CD14-positive monocyte (primary cell): ENCODE data around the gene GOLGA7B. TPM values are rescaled to one million over a fixed set of nuclear protein-coding genes. Genes with fewer than 3 reads are reported as not detected.
A peak's percentile ranks its signal among the peaks of the same experiment; 100 is the strongest.

ENCODE experiments used
- DNase-seq, 3 donors: peaks; one replicate each; pipeline ENCODE4 v3.0.0-alpha.2; 2011 to 2022
- H2AFZ ChIP-seq: 2 replicates; pipeline ENCODE4 v1.6.0; 2012; ENCODE audit warnings: mild to moderate bottlenecking, low read depth, low read length, inconsistent platforms; ENCODE audit not compliant: insufficient read depth, poor library complexity, severe bottlenecking
- H3K27ac ChIP-seq, 2 donors: 1 replicate in 1 of 2; 2 replicates in 1 of 2; pipeline ENCODE4 v1.5.1; 2012 to 2013; ENCODE audit warnings: low read length in 2 of 2, control low read depth in 1 of 2, inconsistent platforms in 1 of 2, low read depth in 1 of 2, mild to moderate bottlenecking in 1 of 2
- H3K27me3 ChIP-seq, 2 donors: one replicate each; pipeline versions ENCODE4 v1.6.0 to v1.6.1; 2011 to 2013; ENCODE audit warnings: low read length in 2 of 2; ENCODE audit not compliant: control insufficient read depth in 2 of 2, insufficient read depth in 2 of 2
- H3K36me3 ChIP-seq, 2 donors: replicated peaks in 1 of 2; 1 replicate in 1 of 2; 2 replicates in 1 of 2; pipeline versions ENCODE4 v1.5.1 to v1.6.1; 2012 to 2013; ENCODE audit warnings: low read length in 2 of 2, control low read depth in 1 of 2, inconsistent platforms in 1 of 2, mild to moderate bottlenecking in 1 of 2; ENCODE audit not compliant: insufficient read depth in 2 of 2, control insufficient read depth in 1 of 2
- H3K4me1 ChIP-seq, 2 donors: 1 replicate in 1 of 2; 2 replicates in 1 of 2; pipeline versions ENCODE4 v1.5.1 to v1.6.1; 2012 to 2013; ENCODE audit warnings: low read length in 2 of 2, control low read depth in 1 of 2, inconsistent platforms in 1 of 2, mild to moderate bottlenecking in 1 of 2, moderate library complexity in 1 of 2; ENCODE audit not compliant: insufficient read depth in 2 of 2, control insufficient read depth in 1 of 2
- H3K4me2 ChIP-seq: replicated peaks from 2 replicates; pipeline ENCODE3; 2012; ENCODE audit warnings: low read length, moderate library complexity, mild to moderate bottlenecking; ENCODE audit not compliant: poor library complexity, severe bottlenecking; ENCODE audit errors: extremely low read depth
- H3K4me3 ChIP-seq, 3 experiments: fragments of 200-600 bp in 1 of 3; sonication (generic) in 1 of 3; replicated peaks in 1 of 3; 1 replicate in 2 of 3; 2 replicates in 1 of 3; pipeline ENCODE4 v1.5.1; 2011 to 2013; ENCODE audit warnings: low read length in 3 of 3, mild to moderate bottlenecking in 3 of 3, control low read depth in 2 of 3, low read depth in 2 of 3, inconsistent platforms in 1 of 3, moderate library complexity in 1 of 3
- H3K79me2 ChIP-seq: 2 replicates; pipeline ENCODE4 v1.6.0; 2012; ENCODE audit warnings: mild to moderate bottlenecking, control low read depth, inconsistent platforms, low read length, moderate library complexity; ENCODE audit not compliant: insufficient read depth
- H3K9ac ChIP-seq: 2 replicates; pipeline ENCODE4 v1.6.0; 2017; ENCODE audit warnings: low read length, mild to moderate bottlenecking; ENCODE audit not compliant: insufficient read depth, poor library complexity, severe bottlenecking
- H3K9me3 ChIP-seq, 2 donors: replicated peaks in 1 of 2; 1 replicate in 1 of 2; 2 replicates in 1 of 2; pipeline versions ENCODE4 v1.5.1 to v1.6.1; 2012 to 2013; ENCODE audit warnings: low read length in 2 of 2, control low read depth in 1 of 2; ENCODE audit not compliant: control insufficient read depth in 1 of 2, insufficient read depth in 1 of 2
- H4K20me1 ChIP-seq: 2 replicates; pipeline ENCODE4 v1.6.0; 2012; ENCODE audit warnings: mild to moderate bottlenecking, low read length, control low read depth, moderate library complexity; ENCODE audit not compliant: insufficient read depth
- H3K27ac Mint-ChIP-seq, 7 donors: one replicate each; pipeline ENCODE4 v1.8.0; 2020; ENCODE audit warnings: mild to moderate bottlenecking in 7 of 7, mixed read lengths in 7 of 7, moderate library complexity in 6 of 7, inconsistent platforms in 2 of 7
- H3K27me3 Mint-ChIP-seq, 3 donors: one replicate each; pipeline ENCODE4 v1.8.0; 2021 to 2022; ENCODE audit warnings: low read depth in 3 of 3, mild to moderate bottlenecking in 3 of 3, mixed read lengths in 3 of 3, moderate library complexity in 3 of 3, inconsistent platforms in 1 of 3
- H3K36me3 Mint-ChIP-seq, 2 donors: one replicate each; pipeline ENCODE4 v1.8.0; 2020; ENCODE audit warnings: mixed read lengths in 2 of 2, inconsistent platforms in 1 of 2, mild to moderate bottlenecking in 1 of 2
- H3K4me1 Mint-ChIP-seq: one replicate; pipeline ENCODE4 v1.8.0; 2020; ENCODE audit warnings: mild to moderate bottlenecking, mixed read lengths
- H3K4me3 Mint-ChIP-seq, 2 donors: one replicate each; pipeline ENCODE4 v1.8.0; 2020; ENCODE audit warnings: mild to moderate bottlenecking in 2 of 2, mixed read lengths in 2 of 2, moderate library complexity in 1 of 2
- H3K9me3 Mint-ChIP-seq, 7 donors: one replicate each; pipeline ENCODE4 v1.8.0; 2020 to 2022; ENCODE audit warnings: mixed read lengths in 7 of 7, mild to moderate bottlenecking in 6 of 7, moderate library complexity in 6 of 7, inconsistent platforms in 2 of 7
- WGBS: methylation state at CpG from one replicate; pipeline ENCODE4 v1.1.5; 2013; ENCODE audit warnings: missing lambda C conversion rate; ENCODE audit not compliant: insufficient coverage; 5-methylcytosine and 5-hydroxymethylcytosine counted together
- intact Hi-C, 2 donors: fragments of 100-400 bp; cut with micrococcal nuclease; formaldehyde crosslinking; loops; one replicate each; pipeline versions ENCODE4 v1.15.0 to v1.15.1; 2023
- polyA plus RNA-seq, 3 donors: library from polyadenylated mRNA; depleted of rRNA in 1 of 3; unstranded in 2 of 3; stranded (reverse) in 1 of 3; fragments of 300-500 nt in 2 of 3; fragments of >200 nt in 1 of 3; fragmentation: Illumina TruSeq in 2 of 3; gene quantifications; 1 replicate in 2 of 3; 2 replicates in 1 of 3; pipeline ENCODE4 v1.2.3, GENCODE V29; 2012 to 2021
- TF ChIP-seq, protein P1 (sequence below): fragments of 200-600 bp; IDR thresholded peaks from one replicate; pipeline ENCODE4 v1.8.0; 2022; ENCODE audit warnings: antibody characterized with exemption, mild to moderate bottlenecking

Gene GOLGA7B
- polyA plus RNA-seq, 3 donors = 0.03 TPM; not detected in 2

DNA sequence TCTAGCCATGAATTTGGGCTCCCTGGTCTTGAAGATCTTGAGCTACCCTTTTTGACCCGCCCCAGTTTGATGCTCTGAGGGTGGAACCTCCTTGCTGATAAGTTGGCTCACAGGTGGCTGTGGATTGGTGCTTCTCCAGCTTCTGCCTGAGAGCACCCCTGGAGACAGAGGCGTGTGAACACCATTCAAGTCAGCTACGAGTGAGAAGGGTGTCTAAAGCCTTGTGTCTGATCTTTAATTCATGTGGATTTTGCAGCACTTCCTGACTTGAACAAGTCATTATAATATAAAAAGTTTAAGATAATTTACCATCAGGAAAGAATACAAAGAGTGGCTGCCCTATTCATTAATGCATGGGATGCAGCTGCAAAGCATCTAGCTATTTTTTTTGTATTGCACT, 37.7 kb upstream of the GOLGA7B start:
- DNase-seq = no peak
- no peaks in the 10 kb centered on the region for H3K9me3 ChIP-seq
- Mint-ChIP-seq H3K9me3 (peaks cover 0 to 1% (median 0%) of the 10 kb centered on the region in 7 donors), H3K27ac (no peak overlapping the region), H3K36me3 (no peaks in the 10 kb centered on the region), H3K4me3 (no peak overlapping the region), H3K27me3 (peaks cover 12 to 25% (median 15%) of the 10 kb centered on the region in 3 donors), H3K4me1 (no peaks in the 10 kb centered on the region)
- no peak overlapping the region for H3K4me2 ChIP-seq
- no peak overlapping the region for H3K9ac ChIP-seq
- no peaks in the 10 kb centered on the region for H3K36me3 ChIP-seq
- H2AFZ ChIP-seq = no peak overlapping the region
- no peaks in the 10 kb centered on the region for H3K79me2 ChIP-seq
- TF ChIP-seq, protein P1, sequence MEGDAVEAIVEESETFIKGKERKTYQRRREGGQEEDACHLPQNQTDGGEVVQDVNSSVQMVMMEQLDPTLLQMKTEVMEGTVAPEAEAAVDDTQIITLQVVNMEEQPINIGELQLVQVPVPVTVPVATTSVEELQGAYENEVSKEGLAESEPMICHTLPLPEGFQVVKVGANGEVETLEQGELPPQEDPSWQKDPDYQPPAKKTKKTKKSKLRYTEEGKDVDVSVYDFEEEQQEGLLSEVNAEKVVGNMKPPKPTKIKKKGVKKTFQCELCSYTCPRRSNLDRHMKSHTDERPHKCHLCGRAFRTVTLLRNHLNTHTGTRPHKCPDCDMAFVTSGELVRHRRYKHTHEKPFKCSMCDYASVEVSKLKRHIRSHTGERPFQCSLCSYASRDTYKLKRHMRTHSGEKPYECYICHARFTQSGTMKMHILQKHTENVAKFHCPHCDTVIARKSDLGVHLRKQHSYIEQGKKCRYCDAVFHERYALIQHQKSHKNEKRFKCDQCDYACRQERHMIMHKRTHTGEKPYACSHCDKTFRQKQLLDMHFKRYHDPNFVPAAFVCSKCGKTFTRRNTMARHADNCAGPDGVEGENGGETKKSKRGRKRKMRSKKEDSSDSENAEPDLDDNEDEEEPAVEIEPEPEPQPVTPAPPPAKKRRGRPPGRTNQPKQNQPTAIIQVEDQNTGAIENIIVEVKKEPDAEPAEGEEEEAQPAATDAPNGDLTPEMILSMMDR = no peak
- no peaks in the 10 kb centered on the region for H3K4me1 ChIP-seq
- WGBS = 40% methylated on average over 1 of the region's 3 CpGs
- no peak overlapping the region for H3K4me3 ChIP-seq
- H3K27me3 ChIP-seq = no peaks in the 10 kb centered on the region
- intact Hi-C loops = no loop called here
- no peaks in the 10 kb centered on the region for H4K20me1 ChIP-seq
- H3K27ac ChIP-seq = no peak overlapping the region

- Histone ChIP-seq H3K4me3 (no peak overlapping the region), H3K27ac (no peak overlapping the region), H3K4me1 (no peaks in the 10 kb centered on the region), H3K4me2 (no peak overlapping the region), H3K9me3 (no peaks in the 10 kb centered on the region), H2AFZ (no peak overlapping the region), H3K36me3 (no peaks in the 10 kb centered on the region), H4K20me1 (no peaks in the 10 kb centered on the region), H3K79me2 (no peaks in the 10 kb centered on the region), H3K9ac (no peak overlapping the region), H3K27me3 (no peaks in the 10 kb centered on the region)
- intact Hi-C loops = no loop called here
- Mint-ChIP-seq H3K4me1 (no peaks in the 10 kb centered on the region), H3K36me3 (no peaks in the 10 kb centered on the region), H3K27me3 (peaks cover 10 to 23% (median 13%) of the 10 kb centered on the region in 3 donors), H3K4me3 (no peak overlapping the region), H3K9me3 (peaks cover 0 to 1% (median 0%) of the 10 kb centered on the region in 7 donors), H3K27ac (peak overlapping the region in 1 of 7 donors; percentile 8)
- no peak for DNase-seq
- TF ChIP-seq, protein P1 = no peak
- WGBS = 83% methylated on average over 1 of the region's 8 CpGs
Observed at GRCh38 chr10:97812696-97813095, 36.9 kb upstream of the GOLGA7B start.
